Loucy (cell line): ENCODE results near the gene VAV2.

Experiments
- CTCF ChIP-seq: fragments of 200-600 bp; sonication (generic); conservative IDR thresholded peaks from 2 replicates; pipeline ENCODE4 v1.5.1; 2014; ENCODE audit warnings: mild to moderate bottlenecking, antibody characterized with exemption, low read length
- EZH2phosphoT487 ChIP-seq: fragments of 200-600 bp; IDR thresholded peaks from 2 replicates; pipeline ENCODE4 v1.6.1; 2018; ENCODE audit warnings: antibody characterized with exemption, mild to moderate bottlenecking, moderate library complexity, borderline replicate concordance

GRCh38 chr9:133928248-133928764 is 63.8 kb downstream of the VAV2 start:
- TF ChIP-seq EZH2phosphoT487 = no peak
- no peak for TF ChIP-seq CTCF
